GM18909 (cell line): ENCODE results near the gene OAT.

Source experiments
- ATAC-seq: cut with Tn5 transposase; IDR thresholded peaks from one replicate; pipeline ENCODE4 v1.9.1; 2021; ENCODE audit warnings: mild to moderate bottlenecking; ENCODE audit not compliant: unreplicated experiment, poor library complexity

The OAT gene

GRCh38 chr10:124357561-124357885 is 61.2 kb downstream of the OAT start:
- no peak for ATAC-seq

- no peak for ATAC-seq
Observed at GRCh38 chr10:124356701-124357560, 61.8 kb downstream of the OAT start.

GRCh38 chr10:124354411-124355382 is 64.0 kb downstream of the OAT start:
- peak; percentile 47 for ATAC-seq

GRCh38 chr10:124353896-124354295 is 64.8 kb downstream of the OAT start:
- ATAC-seq, result no peak

GRCh38 chr10:124353091-124353815 is 65.5 kb downstream of the OAT start:
- ATAC-seq, result no peak

- ATAC-seq, result no peak
Observed at GRCh38 chr10:124351481-124352220, 67.1 kb downstream of the OAT start.

GRCh38 chr10:124350806-124351205 is 67.9 kb downstream of the OAT start:
- ATAC-seq, result no peak

GRCh38 chr10:124349996-124350280 is 68.8 kb downstream of the OAT start:
- no peak for ATAC-seq

- no peak for ATAC-seq
Observed at GRCh38 chr10:124349231-124349995, 69.3 kb downstream of the OAT start.

- ATAC-seq, result no peak
Observed at GRCh38 chr10:124348801-124349200, 69.9 kb downstream of the OAT start.

- ATAC-seq, result no peak
Observed at GRCh38 chr10:124347956-124348355, 70.8 kb downstream of the OAT start.
